Endothelial cell of umbilical vein (primary cell): ENCODE results near the gene DNHD1. TPM values are rescaled to one million over a fixed set of nuclear protein-coding genes. Genes with fewer than 3 reads are reported as not detected.

Source experiments
- BruUV-seq: library from RNA; stranded (reverse); fragments of 400-500 nt; replicated peaks from 2 replicates; lab custom pipeline; 2021; lab: Mats Ljungman, UMichigan
- CTCF ChIA-PET: fragments of 300-600, 350-600 bp; sonication (Branson Sonifier 250); formaldehyde crosslinking; loops from one replicate; lab custom pipeline; 2021; ENCODE audit warnings: antibody characterized with exemption, inconsistent platforms; lab: Charles Lee
- POLR2A ChIA-PET: fragments of 300-600, 350-600 bp; sonication (Branson Sonifier 250); formaldehyde crosslinking; loops from one replicate; lab custom pipeline; 2021; ENCODE audit warnings: antibody characterized with exemption, inconsistent platforms; lab: Charles Lee
- DNase-seq: peaks from one replicate; pipeline ENCODE4 v3.0.0-alpha.2; 2011; ENCODE audit warnings: low read depth, low spot score
- FAIRE-seq: peaks from 2 replicates; lab custom pipeline; 2011; peaks lifted over from hg19 to GRCh38; lab: Jason Lieb, UNC
- H2AFZ ChIP-seq: 2 replicates; pipeline ENCODE4 v1.6.0; 2012; ENCODE audit warnings: low read depth, low read length, control low read depth, inconsistent platforms
- H3K27ac ChIP-seq: 2 replicates; pipeline ENCODE4 v1.5.1; 2011; ENCODE audit warnings: low read depth, mild to moderate bottlenecking, control low read depth, low read length, moderate library complexity; ENCODE audit not compliant: insufficient read depth
- H3K27me3 ChIP-seq, 2 experiments: 2 replicates each; pipeline versions ENCODE4 v1.6.0 to v1.6.1; 2011; ENCODE audit warnings: low read length in 2 of 2, mixed read lengths in 1 of 2; ENCODE audit not compliant: control insufficient read depth in 2 of 2, insufficient read depth in 2 of 2
- H3K36me3 ChIP-seq, 2 experiments: 2 replicates in 1 of 2; 3 replicates in 1 of 2; pipeline ENCODE4 v1.5.1; 2011; ENCODE audit warnings: low read length in 2 of 2, mild to moderate bottlenecking in 1 of 2, moderate library complexity in 1 of 2; ENCODE audit not compliant: control insufficient read depth in 2 of 2, insufficient read depth in 2 of 2; ENCODE audit errors: extremely low read depth in 1 of 2
- H3K4me1 ChIP-seq: 3 replicates; pipeline ENCODE4 v1.5.1; 2011; ENCODE audit warnings: mild to moderate bottlenecking, low read length; ENCODE audit not compliant: control insufficient read depth, insufficient read depth; ENCODE audit errors: extremely low read depth
- H3K4me2 ChIP-seq: 2 replicates; pipeline ENCODE4 v1.6.1; 2011; ENCODE audit warnings: low read length, control low read depth, mixed read lengths; ENCODE audit not compliant: insufficient read depth
- H3K4me3 ChIP-seq, 3 experiments: fragments of 200-600 bp in 1 of 3; sonication (generic), shearing (Covaris generic) in 1 of 3; replicated peaks in 1 of 3; 2 replicates each; pipeline ENCODE4 v1.5.1; 2011 to 2016; ENCODE audit warnings: control low read depth in 3 of 3, low read length in 3 of 3, mild to moderate bottlenecking in 2 of 3, inconsistent platforms in 1 of 3, low read depth in 1 of 3, moderate library complexity in 1 of 3; ENCODE audit not compliant: insufficient read depth in 1 of 3
- H3K79me2 ChIP-seq: 2 replicates; pipeline ENCODE4 v1.6.0; 2012; ENCODE audit warnings: low read length, inconsistent platforms; ENCODE audit not compliant: control insufficient read depth, insufficient read depth
- H3K9ac ChIP-seq: replicated peaks from 2 replicates; pipeline ENCODE3; 2011; ENCODE audit warnings: low read length, control low read depth; ENCODE audit not compliant: insufficient read depth; ENCODE audit errors: extremely low read depth
- H3K9me1 ChIP-seq: replicated peaks from 3 replicates; pipeline ENCODE4 v1.6.0; 2011; ENCODE audit warnings: mild to moderate bottlenecking, low read length; ENCODE audit not compliant: control insufficient read depth, insufficient read depth; ENCODE audit errors: extremely low read depth
- H3K9me3 ChIP-seq: replicated peaks from 2 replicates; pipeline ENCODE4 v1.5.1; 2012; ENCODE audit warnings: low read length, inconsistent platforms; ENCODE audit not compliant: control insufficient read depth, insufficient read depth
- H4K20me1 ChIP-seq: replicated peaks from 2 replicates; pipeline ENCODE3; 2011; ENCODE audit warnings: mild to moderate bottlenecking, low read length; ENCODE audit not compliant: control insufficient read depth, insufficient read depth; ENCODE audit errors: extremely low read depth
- EZH2 ChIP-seq: IDR thresholded peaks from 2 replicates; pipeline ENCODE4 v1.6.1; 2012; ENCODE audit warnings: borderline replicate concordance, low read depth, mild to moderate bottlenecking, moderate library complexity, low read length, inconsistent platforms; ENCODE audit not compliant: severe bottlenecking
- FOS ChIP-seq: IDR thresholded peaks from 2 replicates; pipeline ENCODE4 v1.6.1; 2011; ENCODE audit warnings: mild to moderate bottlenecking, low read length, moderate library complexity, borderline replicate concordance; ENCODE audit not compliant: insufficient read depth
- GATA2 ChIP-seq: IDR thresholded peaks from 2 replicates; pipeline ENCODE4 v1.7.0; 2011; ENCODE audit warnings: low read depth, mild to moderate bottlenecking, moderate library complexity, mixed read lengths, low read length; ENCODE audit not compliant: insufficient read length, insufficient read depth
- JUN ChIP-seq: IDR thresholded peaks from 2 replicates; pipeline ENCODE4 v1.6.1; 2011; ENCODE audit warnings: borderline replicate concordance, low read depth; ENCODE audit not compliant: insufficient read length, insufficient read depth
- MYC ChIP-seq: IDR thresholded peaks from one replicate; pipeline ENCODE4 v1.6.1; 2011; ENCODE audit warnings: mild to moderate bottlenecking, low read depth, low read length
- POLR2A ChIP-seq: IDR thresholded peaks from 2 replicates; pipeline ENCODE4 v1.6.1; 2012; ENCODE audit warnings: low read depth, mild to moderate bottlenecking, control low read depth, low read length
- POLR2AphosphoS5 ChIP-seq: IDR thresholded peaks from 2 replicates; pipeline ENCODE4 v1.6.1; 2012; ENCODE audit warnings: low read depth, mild to moderate bottlenecking, control low read depth, low read length, moderate library complexity; ENCODE audit not compliant: insufficient read depth
- dilution Hi-C: fragments of 300-500 bp; cut with MboI; formaldehyde crosslinking; loops from one replicate; pipeline ENCODE4 v1.15.0; 2019; ENCODE audit warnings: low sequenced_read_pairs; ENCODE audit not compliant: extremely low pct_ligation_motif_present
- intact Hi-C: fragments of 100-400 bp; cut with micrococcal nuclease; formaldehyde crosslinking; loops from one replicate; pipeline ENCODE4 v1.10.0; 2022
- polyA plus RNA-seq, 4 experiments: library from polyadenylated mRNA; depleted of rRNA in 3 of 4; stranded (reverse) in 3 of 4; unstranded in 1 of 4; fragments of >200 nt; gene quantifications; 2 replicates each; pipeline versions ENCODE4 v1.2.1 to v1.2.3, GENCODE V29; 2011 to 2012; ENCODE audit warnings: missing spikeins in 1 of 4
- total RNA-seq: library from RNA; stranded (reverse); gene quantifications from 2 replicates; pipeline ENCODE4 v1.2.3, GENCODE V29; 2021
- TF ChIP-seq, protein P1 (sequence below): IDR thresholded peaks from 2 replicates; pipeline ENCODE4 v1.6.1; 2011; ENCODE audit not compliant: insufficient read depth, insufficient read length
- TF ChIP-seq, protein P2 (sequence below), 2 donors: IDR thresholded peaks; 1 replicate in 1 of 2; 2 replicates in 1 of 2; pipeline ENCODE4 v1.5.1; 2011; ENCODE audit warnings: low read length in 2 of 2, mild to moderate bottlenecking in 2 of 2, moderate library complexity in 2 of 2, control low read depth in 1 of 2, inconsistent platforms in 1 of 2, low read depth in 1 of 2; ENCODE audit not compliant: insufficient read depth in 1 of 2; ENCODE audit errors: extremely low read depth in 1 of 2

Gene DNHD1
- total and polyA plus RNA-seq, 2 donors (not counting 3 experiments of a cell fraction or from before 2014, with no cell fraction given) = 3.7 to 8.6 TPM

DNA sequence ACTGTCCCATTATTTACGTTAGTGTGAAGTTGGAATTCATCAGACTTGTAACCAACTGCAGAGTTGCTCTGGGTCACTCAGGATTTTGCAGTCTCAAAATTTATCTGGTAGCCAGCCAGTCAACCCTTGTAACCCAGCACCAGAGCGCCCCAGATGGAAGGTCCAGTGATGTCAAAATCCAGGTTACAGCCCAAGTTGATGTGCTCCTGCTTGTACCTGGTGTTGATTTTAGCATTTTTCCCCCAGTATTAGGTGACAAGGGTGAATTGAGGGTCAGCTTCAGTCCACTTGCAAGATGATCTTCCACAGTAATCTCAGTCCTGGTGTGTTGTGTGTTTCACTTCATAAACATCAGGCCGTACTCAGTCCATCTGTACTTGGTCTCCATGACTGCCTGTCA, 8.3 kb upstream of the DNHD1 start:
- TF ChIP-seq EZH2 = no peak
- no peak for TF ChIP-seq MYC
- no peak for TF ChIP-seq FOS
- TF ChIP-seq, protein P1, sequence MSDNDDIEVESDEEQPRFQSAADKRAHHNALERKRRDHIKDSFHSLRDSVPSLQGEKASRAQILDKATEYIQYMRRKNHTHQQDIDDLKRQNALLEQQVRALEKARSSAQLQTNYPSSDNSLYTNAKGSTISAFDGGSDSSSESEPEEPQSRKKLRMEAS = no peak
- no peak for TF ChIP-seq POLR2A
- no peak for TF ChIP-seq GATA2
- no peak for TF ChIP-seq JUN
- TF ChIP-seq, protein P2, sequence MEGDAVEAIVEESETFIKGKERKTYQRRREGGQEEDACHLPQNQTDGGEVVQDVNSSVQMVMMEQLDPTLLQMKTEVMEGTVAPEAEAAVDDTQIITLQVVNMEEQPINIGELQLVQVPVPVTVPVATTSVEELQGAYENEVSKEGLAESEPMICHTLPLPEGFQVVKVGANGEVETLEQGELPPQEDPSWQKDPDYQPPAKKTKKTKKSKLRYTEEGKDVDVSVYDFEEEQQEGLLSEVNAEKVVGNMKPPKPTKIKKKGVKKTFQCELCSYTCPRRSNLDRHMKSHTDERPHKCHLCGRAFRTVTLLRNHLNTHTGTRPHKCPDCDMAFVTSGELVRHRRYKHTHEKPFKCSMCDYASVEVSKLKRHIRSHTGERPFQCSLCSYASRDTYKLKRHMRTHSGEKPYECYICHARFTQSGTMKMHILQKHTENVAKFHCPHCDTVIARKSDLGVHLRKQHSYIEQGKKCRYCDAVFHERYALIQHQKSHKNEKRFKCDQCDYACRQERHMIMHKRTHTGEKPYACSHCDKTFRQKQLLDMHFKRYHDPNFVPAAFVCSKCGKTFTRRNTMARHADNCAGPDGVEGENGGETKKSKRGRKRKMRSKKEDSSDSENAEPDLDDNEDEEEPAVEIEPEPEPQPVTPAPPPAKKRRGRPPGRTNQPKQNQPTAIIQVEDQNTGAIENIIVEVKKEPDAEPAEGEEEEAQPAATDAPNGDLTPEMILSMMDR (IDR thresholded peaks at IDR 0.05; ENCODE audit: extremely low read depth in 1 of 2, insufficient read depth in 1 of 2, low read depth in 1 of 2, low read length in 2 of 2) = no peak
- TF ChIP-seq POLR2AphosphoS5 = no peak
- POLR2A ChIA-PET = no interaction called here
- Histone ChIP-seq H3K79me2 (no peaks in the 10 kb centered on the region), H3K36me3 (peaks cover 3 to 5% of the 10 kb centered on the region in 2 experiments), H4K20me1 (no peaks in the 10 kb centered on the region), H3K9me1 (no peaks in the 10 kb centered on the region), H3K4me1 (no peaks in the 10 kb centered on the region), H3K4me3 (no peak overlapping the region), H2AFZ (no peak overlapping the region), H3K9me3 (no peaks in the 10 kb centered on the region), H3K4me2 (no peak overlapping the region), H3K9ac (no peak overlapping the region), H3K27me3 (no peaks in the 10 kb centered on the region), H3K27ac (no peak overlapping the region)
- DNase-seq (no peak), FAIRE-seq (no peak)
- CTCF ChIA-PET = interaction anchor here (1.0 to 2.1 kb wide), 2 partner anchors 42 to 109 kb away, joined by 3 to 8 read pairs; no protein-coding TSS in a partner anchor
- dilution Hi-C loops (no loop called here), intact Hi-C loops (no loop called here)
- no TSS peak for BruUV-seq
